Measurements from ENCODE around the gene ZGRF1. TPM values are rescaled to one million over a fixed set of nuclear protein-coding genes. Genes with fewer than 3 reads are reported as not detected.

The ZGRF1 gene
- polyA plus RNA-seq, 1 donor from 2014 or later: 18.0 TPM

GRCh38 chr4:112593438-112594133 lies 43.1 kb downstream of the ZGRF1 start:
- Histone ChIP-seq H3K79me2 (replicated peaks; ENCODE audit: insufficient read depth, low read length) (no peaks in the 10 kb centered on the region), H3K27me3 (ENCODE audit: insufficient read depth, low read depth, low read length) (no peaks in the 10 kb centered on the region), H3K36me3 (ENCODE audit: insufficient read depth, low read length) (no peaks in the 10 kb centered on the region), H3F3A (ENCODE audit: insufficient read depth, low read length, poor library complexity, severe bottlenecking) (no peaks in the 10 kb centered on the region), H3K9me2 (ENCODE audit: insufficient read depth, low read length) (no peaks in the 10 kb centered on the region), H3K9ac (ENCODE audit: low read length) (no peak overlapping the region), H3K9me3 (ENCODE audit: low read length) (no peaks in the 10 kb centered on the region), H4K20me1 (ENCODE audit: insufficient read depth) (no peaks in the 10 kb centered on the region), H3K4me3 (ENCODE audit: low read length) (no peak overlapping the region), H3K4me2 (ENCODE audit: low read length) (no peak overlapping the region), H3K27ac (ENCODE audit: low read length) (no peak overlapping the region), H2AFZ (ENCODE audit: low read depth, low read length) (no peak overlapping the region)
- TF ChIP-seq REST (IDR thresholded peaks at IDR 0.05; ENCODE audit: borderline replicate concordance) (no peak), CTCF (IDR thresholded peaks at IDR 0.05; ENCODE audit: poor library complexity, severe bottlenecking) (no peak), SMC3 (conservative IDR thresholded peaks at IDR 0.05; ENCODE audit: poor library complexity) (no peak), POLR2AphosphoS5 (IDR thresholded peaks at IDR 0.05) (no peak), EP300 (conservative IDR thresholded peaks at IDR 0.05; ENCODE audit: poor library complexity, severe bottlenecking) (no peak), RAD21 (conservative IDR thresholded peaks at IDR 0.05) (no peak), MXI1 (conservative IDR thresholded peaks at IDR 0.05; ENCODE audit: poor library complexity, severe bottlenecking) (no peak), EZH2 (IDR thresholded peaks at IDR 0.05; ENCODE audit: borderline replicate concordance, insufficient read depth, low read length, poor library complexity, severe bottlenecking) (no peak), TAF1 (IDR thresholded peaks at IDR 0.05; ENCODE audit: low read depth) (no peak)

GRCh38 chr4:112592717-112593116 lies 44.0 kb downstream of the ZGRF1 start:
- H3K27ac ChIP-seq (ENCODE audit: low read length): no peak overlapping the region
- H3K4me2 ChIP-seq (ENCODE audit: low read length): no peak overlapping the region
- TF ChIP-seq EZH2 (IDR thresholded peaks at IDR 0.05; ENCODE audit: borderline replicate concordance, insufficient read depth, low read length, poor library complexity, severe bottlenecking) (no peak), POLR2AphosphoS5 (IDR thresholded peaks at IDR 0.05) (no peak), SMC3 (conservative IDR thresholded peaks at IDR 0.05; ENCODE audit: poor library complexity) (no peak), MXI1 (conservative IDR thresholded peaks at IDR 0.05; ENCODE audit: poor library complexity, severe bottlenecking) (no peak), TAF1 (IDR thresholded peaks at IDR 0.05; ENCODE audit: low read depth) (no peak), EP300 (conservative IDR thresholded peaks at IDR 0.05; ENCODE audit: poor library complexity, severe bottlenecking) (no peak), REST (IDR thresholded peaks at IDR 0.05; ENCODE audit: borderline replicate concordance) (no peak), CTCF (IDR thresholded peaks at IDR 0.05; ENCODE audit: poor library complexity, severe bottlenecking) (no peak), RAD21 (conservative IDR thresholded peaks at IDR 0.05) (no peak)
- H3F3A ChIP-seq (ENCODE audit: insufficient read depth, low read length, poor library complexity, severe bottlenecking): no peaks in the 10 kb centered on the region
- H3K79me2 ChIP-seq (replicated peaks; ENCODE audit: insufficient read depth, low read length): no peaks in the 10 kb centered on the region
- no peak overlapping the region for H3K9ac ChIP-seq (ENCODE audit: low read length)
- H3K9me3 ChIP-seq (ENCODE audit: low read length): no peaks in the 10 kb centered on the region
- no peaks in the 10 kb centered on the region for H3K27me3 ChIP-seq (ENCODE audit: insufficient read depth, low read depth, low read length)
- H4K20me1 ChIP-seq (ENCODE audit: insufficient read depth): no peaks in the 10 kb centered on the region
- no peaks in the 10 kb centered on the region for H3K9me2 ChIP-seq (ENCODE audit: insufficient read depth, low read length)
- H3K4me3 ChIP-seq (ENCODE audit: low read length): no peak overlapping the region
- H3K36me3 ChIP-seq (ENCODE audit: insufficient read depth, low read length): no peaks in the 10 kb centered on the region
- no peak overlapping the region for H2AFZ ChIP-seq (ENCODE audit: low read depth, low read length)
